Ovary (tissue), 9 donors: ENCODE data around the gene LBH. TPM values are rescaled to one million over a fixed set of nuclear protein-coding genes. Genes with fewer than 3 reads are reported as not detected.

Experiments
- DNase-seq, 5 donors: peaks; one replicate each; pipeline ENCODE4 v3.0.0-alpha.2; 2019 to 2020
- H3K27ac ChIP-seq, 2 donors: fragments of 200-600 bp; one replicate each; pipeline versions ENCODE4 v1.5.1 to v1.8.0; 2019 to 2022
- H3K27me3 ChIP-seq: fragments of 200-600 bp; one replicate; pipeline ENCODE4 v1.8.0; 2022
- H3K36me3 ChIP-seq: fragments of 200-600 bp; sonication (generic); one replicate; pipeline ENCODE4 v1.5.1; 2019
- H3K4me1 ChIP-seq: one replicate; pipeline ENCODE4 v1.8.1; 2013; ENCODE audit warnings: mild to moderate bottlenecking, moderate library complexity; ENCODE audit not compliant: insufficient read depth
- H3K4me3 ChIP-seq: fragments of 200-600 bp; sonication (generic); one replicate; pipeline ENCODE4 v1.5.1; 2017
- H3K9me3 ChIP-seq, 2 donors: fragments of 200-600 bp in 1 of 2; sonication (generic) in 1 of 2; one replicate each; pipeline versions ENCODE4 v1.5.1 to v1.8.1; 2013 to 2019; ENCODE audit warnings: mild to moderate bottlenecking in 1 of 2, moderate library complexity in 1 of 2
- EP300 ChIP-seq: sonication (generic); formaldehyde crosslinking; IDR thresholded peaks from one replicate; pipeline ENCODE4 v1.6.1; 2017; ENCODE audit warnings: antibody characterized with exemption
- POLR2A ChIP-seq: fragments of 450-650 bp; IDR thresholded peaks from one replicate; pipeline ENCODE4 v1.6.1; 2017; ENCODE audit warnings: antibody characterized with exemption, mild to moderate bottlenecking, moderate library complexity
- WGBS, 3 donors: extraction: QIAGEN DNeasy Blood & Tissue Kit in 1 of 3; methylation state at CpG; one replicate each; pipeline versions ENCODE4 v1.1.5 to v1.1.7; 2013 to 2017; 5-methylcytosine and 5-hydroxymethylcytosine counted together
- intact Hi-C, 4 donors: fragments of 100-400 bp; cut with DNase I; formaldehyde crosslinking; loops; one replicate each; pipeline versions ENCODE4 v1.11.0 to v1.15.1; 2022 to 2023
- polyA plus RNA-seq, 2 donors: library from polyadenylated mRNA; stranded (reverse); fragments of 200-250 nt in 1 of 2; fragments of 350-450 nt in 1 of 2; fragmentation: Illumina TruSeq in 1 of 2; extraction: RNeasy Lipid Tissue Mini Kit (QIAGEN cat#74804) in 1 of 2; gene quantifications; one replicate each; pipeline ENCODE4 v1.2.3, GENCODE V29; 2013 to 2014
- total RNA-seq, 7 donors: library from RNA; depleted of rRNA in 2 of 7; stranded (reverse); fragments of >200 nt in 2 of 7; fragmentation: NEBNext Ultra II Directional in 3 of 7; extraction: Animal tissue kit (Norgen Biotek cat#: 25700) in 3 of 7; gene quantifications; one replicate each; pipeline versions ENCODE4 v1.1.0 to v1.2.4, GENCODE V29; 2016 to 2023
- TF ChIP-seq, protein P1 (sequence below), 3 donors: fragments of 450-650 bp in 2 of 3; fragments of 200-600 bp in 1 of 3; IDR thresholded peaks; one replicate each; pipeline versions ENCODE4 v1.5.1 to v1.8.0; 2016 to 2022; ENCODE audit warnings: antibody characterized with exemption in 3 of 3, mild to moderate bottlenecking in 1 of 3
- donor health status: DM: no; HTN: no; CAD: no; lungs with moderate emphysema.
- donor health status: DM: no; HTN: no; CAD: no.
- donor health status: Bipolar disorder and iron deficiency.
- donor health status: DM: yes; HTN: yes; CAD: no.
- donor health status: DM: no; HTN: no; CAD: no.
- donor health status: DM: yes; HTN: yes; CAD: no.

Gene LBH
- total and polyA plus RNA-seq, 9 donors: 50.4 to 260 (median 110) TPM

DNA sequence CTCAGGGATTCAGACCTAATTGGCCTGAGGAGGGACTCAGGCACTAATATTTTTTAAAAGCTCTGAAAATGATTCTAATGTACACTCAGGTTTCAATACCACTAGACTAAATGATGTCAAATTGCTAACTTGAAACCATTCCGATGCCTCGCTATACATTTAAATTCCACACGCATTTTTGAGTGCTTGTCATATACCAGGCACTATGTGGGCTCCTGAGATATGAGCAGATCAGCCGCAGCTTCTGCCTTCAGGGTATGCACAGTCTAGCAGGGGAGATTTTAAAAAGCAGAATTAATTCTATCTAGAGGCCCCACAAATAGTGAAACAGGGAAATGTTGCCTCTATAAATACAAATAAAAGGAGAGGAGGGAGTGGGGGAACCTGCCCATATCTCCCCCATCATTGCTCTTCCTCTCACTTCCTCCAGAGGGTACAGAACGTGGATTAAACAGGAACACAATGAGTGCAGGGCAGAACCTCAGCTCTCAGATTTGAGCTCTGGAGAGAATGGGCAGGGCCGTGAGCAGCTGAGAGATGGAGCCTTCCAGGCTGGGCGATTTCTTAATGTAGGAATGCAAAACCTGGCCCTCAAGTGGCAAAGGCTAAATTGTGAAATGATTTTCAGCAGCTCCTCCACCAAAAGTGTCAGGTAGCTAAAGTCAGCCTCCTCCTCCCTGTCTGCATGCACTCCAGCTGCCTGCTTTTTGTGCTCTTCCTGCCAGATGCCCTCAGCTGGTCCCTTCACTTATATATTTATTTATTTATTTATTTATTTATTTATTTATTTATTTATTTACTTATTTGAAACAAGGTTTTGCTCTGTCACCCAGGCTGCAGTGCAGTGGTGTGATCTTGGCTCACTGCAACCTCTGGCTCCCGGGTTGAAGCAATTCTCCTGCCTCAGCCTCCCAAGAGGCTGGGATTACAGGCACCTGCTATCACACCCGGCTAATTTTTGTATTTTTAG is 24.6 kb upstream of the LBH start:
- DNase-seq: no peak

DNA sequence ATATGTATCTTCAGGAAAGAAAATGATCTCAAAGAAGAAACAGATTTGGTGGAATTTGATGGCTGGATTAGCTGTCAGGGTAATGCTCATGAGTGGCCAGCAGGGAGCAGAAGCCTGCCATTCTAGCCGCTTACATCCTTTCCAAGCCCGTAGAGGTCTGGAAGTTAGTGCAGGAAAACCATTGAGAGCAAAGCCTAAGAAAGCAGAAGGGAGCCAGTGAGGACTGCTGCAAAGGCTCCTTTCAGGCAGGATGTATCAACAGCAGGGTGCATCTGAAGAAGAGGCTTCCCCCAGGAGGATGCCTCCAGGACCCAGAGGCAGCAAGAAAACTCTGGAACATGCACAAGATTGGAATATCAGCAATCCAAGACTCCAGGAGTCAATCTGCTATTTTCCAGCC is 22.9 kb upstream of the LBH start:
- H3K9me3 ChIP-seq: no peaks in the 10 kb centered on the region
- H3K27ac ChIP-seq: no peak overlapping the region
- no peaks in the 10 kb centered on the region for H3K27me3 ChIP-seq
- H3K36me3 ChIP-seq: no peaks in the 10 kb centered on the region
- intact Hi-C loops: loop anchor here in 3 of 4 donors (2.0 to 10.0 kb wide), 5 partner anchors 46 to 499 kb away; no protein-coding TSS in a partner anchor
- DNase-seq: peak; percentile 60 to 79 (median 72)
- no peak overlapping the region for H3K4me3 ChIP-seq
- TF ChIP-seq, protein P1, sequence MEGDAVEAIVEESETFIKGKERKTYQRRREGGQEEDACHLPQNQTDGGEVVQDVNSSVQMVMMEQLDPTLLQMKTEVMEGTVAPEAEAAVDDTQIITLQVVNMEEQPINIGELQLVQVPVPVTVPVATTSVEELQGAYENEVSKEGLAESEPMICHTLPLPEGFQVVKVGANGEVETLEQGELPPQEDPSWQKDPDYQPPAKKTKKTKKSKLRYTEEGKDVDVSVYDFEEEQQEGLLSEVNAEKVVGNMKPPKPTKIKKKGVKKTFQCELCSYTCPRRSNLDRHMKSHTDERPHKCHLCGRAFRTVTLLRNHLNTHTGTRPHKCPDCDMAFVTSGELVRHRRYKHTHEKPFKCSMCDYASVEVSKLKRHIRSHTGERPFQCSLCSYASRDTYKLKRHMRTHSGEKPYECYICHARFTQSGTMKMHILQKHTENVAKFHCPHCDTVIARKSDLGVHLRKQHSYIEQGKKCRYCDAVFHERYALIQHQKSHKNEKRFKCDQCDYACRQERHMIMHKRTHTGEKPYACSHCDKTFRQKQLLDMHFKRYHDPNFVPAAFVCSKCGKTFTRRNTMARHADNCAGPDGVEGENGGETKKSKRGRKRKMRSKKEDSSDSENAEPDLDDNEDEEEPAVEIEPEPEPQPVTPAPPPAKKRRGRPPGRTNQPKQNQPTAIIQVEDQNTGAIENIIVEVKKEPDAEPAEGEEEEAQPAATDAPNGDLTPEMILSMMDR (IDR thresholded peaks at IDR 0.05): peak; percentile 85 to 95 (median 90)
- TF ChIP-seq EP300: no peak
- H3K4me1 ChIP-seq: peaks cover 1% of the 10 kb centered on the region
- WGBS, 3 donors: 0 to 2% (median 1%) methylated on average over 2 of the region's 2 CpGs

More for the DNA sequence above, 24.6 kb upstream of the LBH start:
- Histone ChIP-seq H3K27ac (no peak overlapping the region), H3K4me3 (no peak overlapping the region), H3K27me3 (no peaks in the 10 kb centered on the region), H3K9me3 (no peaks in the 10 kb centered on the region), H3K36me3 (no peaks in the 10 kb centered on the region), H3K4me1 (peaks cover 5% of the 10 kb centered on the region)
- intact Hi-C loops: loop anchor here in 3 of 4 donors (5.0 to 10.0 kb wide), 4 partner anchors 44 to 501 kb away; no protein-coding TSS in a partner anchor
- TF ChIP-seq, protein P1 (IDR thresholded peaks at IDR 0.05): no peak
- TF ChIP-seq EP300 (no peak), POLR2A (no peak)
- 71 to 72% (median 72%) methylated on average over 9 of the region's 9 CpGs for WGBS, 3 donors

DNA sequence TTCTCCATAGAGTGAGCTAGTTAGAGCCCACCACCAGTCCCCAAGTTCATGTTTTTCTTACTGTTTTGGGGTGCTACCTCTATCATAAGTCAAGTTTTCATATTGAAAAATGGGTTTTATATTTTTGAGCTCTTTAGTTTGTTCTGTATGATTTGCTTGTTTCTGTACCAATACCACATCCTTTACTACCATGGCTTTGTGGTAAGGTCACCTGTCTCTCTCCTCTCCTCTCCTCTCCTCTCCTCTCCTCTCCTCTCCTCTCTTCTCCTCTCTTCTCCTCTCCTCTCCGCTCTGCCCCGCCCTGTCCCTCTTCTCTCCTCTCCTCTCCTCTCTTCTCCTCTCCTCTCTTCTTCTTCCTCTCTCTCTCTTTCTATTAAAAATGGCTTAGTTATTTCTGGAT is 22.1 kb upstream of the LBH start:
- Histone ChIP-seq H3K9me3 (no peaks in the 10 kb centered on the region), H3K27ac (no peak overlapping the region), H3K36me3 (no peaks in the 10 kb centered on the region), H3K4me3 (no peak overlapping the region), H3K4me1 (peaks cover 1% of the 10 kb centered on the region), H3K27me3 (no peaks in the 10 kb centered on the region)
- WGBS, 3 donors: 87 to 92% (median 90%) methylated on average over 2 of the region's 2 CpGs
- no peak for DNase-seq
- intact Hi-C loops: loop anchor here in 3 of 4 donors (2.0 to 10.0 kb wide), 5 partner anchors 47 to 498 kb away; no protein-coding TSS in a partner anchor
- no peak for TF ChIP-seq POLR2A
- TF ChIP-seq EP300: no peak
- TF ChIP-seq, protein P1 (IDR thresholded peaks at IDR 0.05): no peak

DNA sequence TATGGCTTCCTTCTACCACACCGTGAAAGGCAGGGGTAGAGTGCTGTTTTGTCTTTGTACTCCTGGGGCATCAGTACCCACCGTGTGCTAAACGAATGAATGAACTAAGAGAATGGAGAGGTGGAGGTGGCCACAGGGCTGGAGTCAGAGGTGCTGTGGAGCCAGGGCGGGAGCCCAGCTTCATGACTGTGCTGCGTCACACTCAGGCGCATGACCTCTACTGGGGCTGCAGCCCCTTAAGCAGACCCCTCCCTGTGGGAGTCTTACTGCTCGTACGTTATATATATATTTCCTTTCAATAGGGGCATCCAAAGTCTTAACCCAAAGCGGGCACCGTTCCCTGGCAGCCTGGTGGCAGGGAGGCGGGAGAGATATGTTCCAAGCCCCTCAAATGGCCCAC is 18.0 kb upstream of the LBH start:
- TF ChIP-seq, protein P1 (IDR thresholded peaks at IDR 0.05): no peak
- TF ChIP-seq EP300: no peak
- H3K27me3 ChIP-seq: no peaks in the 10 kb centered on the region
- H3K9me3 ChIP-seq: no peaks in the 10 kb centered on the region
- H3K36me3 ChIP-seq: no peaks in the 10 kb centered on the region
- H3K4me3 ChIP-seq: no peak overlapping the region
- H3K4me1 ChIP-seq: no peaks in the 10 kb centered on the region
- no peak overlapping the region for H3K27ac ChIP-seq
- no peak for DNase-seq
- WGBS, 3 donors: 89 to 91% (median 90%) methylated on average over 11 of the region's 11 CpGs
- intact Hi-C loops: loop anchor here in 1 of 4 donors (10.0 kb wide), 1 partner anchor 49 kb away; no protein-coding TSS in a partner anchor
